HUDEP-2 (cell line): ENCODE data around the gene RBM20.
"Not testable (repeated sequence)": the region's sequence is repeated elsewhere in the genome, so short reads cannot be mapped to it uniquely, and the experiment has no call there.

ENCODE experiments used
- DNase-seq, 76 experiments: peaks; one replicate each; lab custom pipeline; 2025; ENCODE audit not compliant: unreplicated experiment in 76 of 76; lab: John Stamatoyannopoulos, UW

RBM20 gene

GRCh38 chr10:110700947-110701616 lies 56.9 kb downstream of the RBM20 start:
- no peak for DNase-seq

GRCh38 chr10:110701617-110701971 lies 57.5 kb downstream of the RBM20 start:
- no peak for DNase-seq

- DNase-seq = no peak
Observed at GRCh38 chr10:110704070-110704469, 59.9 kb downstream of the RBM20 start.

GRCh38 chr10:110704906-110705476 lies 60.9 kb downstream of the RBM20 start:
- DNase-seq = no peak

- not testable (repeated sequence) for DNase-seq
Observed at GRCh38 chr10:110705596-110705995, 61.5 kb downstream of the RBM20 start.

- DNase-seq = no peak
Observed at GRCh38 chr10:110706690-110707098, 62.6 kb downstream of the RBM20 start.

- DNase-seq = no peak
Observed at GRCh38 chr10:110708776-110709443, 64.8 kb downstream of the RBM20 start.

GRCh38 chr10:110709444-110709828 lies 65.3 kb downstream of the RBM20 start:
- no peak for DNase-seq

GRCh38 chr10:110709964-110710587 lies 65.9 kb downstream of the RBM20 start:
- no peak for DNase-seq

- no peak for DNase-seq
Observed at GRCh38 chr10:110710621-110711020, 66.5 kb downstream of the RBM20 start.

- no peak for DNase-seq
Observed at GRCh38 chr10:110711382-110711781, 67.2 kb downstream of the RBM20 start.

GRCh38 chr10:110714356-110714755 lies 70.2 kb downstream of the RBM20 start:
- no peak for DNase-seq

GRCh38 chr10:110717781-110718589 lies 73.8 kb downstream of the RBM20 start:
- peak in 10 of 76 experiments; percentile 3 to 24 (median 10) for DNase-seq

- no peak for DNase-seq
Observed at GRCh38 chr10:110721406-110722038, 77.4 kb downstream of the RBM20 start.

GRCh38 chr10:110723224-110723891 lies 79.2 kb downstream of the RBM20 start:
- no peak for DNase-seq

GRCh38 chr10:110724116-110724921 lies 80.2 kb downstream of the RBM20 start:
- DNase-seq = no peak

- DNase-seq = no peak
Observed at GRCh38 chr10:110724937-110725336, 80.8 kb downstream of the RBM20 start.

- DNase-seq = no peak
Observed at GRCh38 chr10:110725801-110726630, 81.9 kb downstream of the RBM20 start.
